Upper lobe of left lung (tissue), 6 donors: Measurements from ENCODE around the gene RGS7. TPM values are rescaled to one million over a fixed set of nuclear protein-coding genes. Genes with fewer than 3 reads are reported as not detected.

Source experiments
- ATAC-seq, 2 donors: fragments of 200-7000 bp; cut with Tn5 transposase; one replicate each; pipeline ENCODE4 v1.9.1; 2022; ENCODE audit warnings: mild to moderate bottlenecking in 2 of 2, moderate library complexity in 2 of 2; ENCODE audit not compliant: low FRiP score in 2 of 2
- DNase-seq, 2 donors: peaks; one replicate each; pipeline ENCODE4 v3.0.0-alpha.2; 2019 to 2020
- H3K27ac ChIP-seq, 4 donors: fragments of 200-600 bp; sonication (generic); one replicate each; pipeline ENCODE4 v1.5.1; 2016 to 2019
- H3K27me3 ChIP-seq, 4 donors: fragments of 200-600 bp; sonication (generic); one replicate each; pipeline ENCODE4 v1.5.1; 2017 to 2019
- H3K36me3 ChIP-seq, 4 donors: fragments of 200-600 bp; sonication (generic); one replicate each; pipeline ENCODE4 v1.5.1; 2016 to 2019
- H3K4me1 ChIP-seq, 4 donors: fragments of 200-600 bp; sonication (generic); one replicate each; pipeline ENCODE4 v1.5.1; 2018 to 2019
- H3K4me3 ChIP-seq, 4 donors: fragments of 200-600 bp; sonication (generic); one replicate each; pipeline ENCODE4 v1.5.1; 2017 to 2019; ENCODE audit warnings: mild to moderate bottlenecking in 2 of 4, moderate library complexity in 1 of 4
- H3K9me3 ChIP-seq, 4 donors: fragments of 200-600 bp; sonication (generic); one replicate each; pipeline ENCODE4 v1.5.1; 2018 to 2019
- CTCF ChIP-seq, 6 experiments: fragments of 450-650 bp in 4 of 6; fragments of 200-600 bp in 2 of 6; sonication (generic) in 2 of 6; IDR thresholded peaks; one replicate each; pipeline ENCODE4 v1.5.1; 2016 to 2019; ENCODE audit warnings: antibody characterized with exemption in 6 of 6
- EP300 ChIP-seq, 4 donors: sonication (generic); formaldehyde crosslinking; IDR thresholded peaks; one replicate each; pipeline ENCODE4 v1.5.1; 2017; ENCODE audit warnings: antibody characterized with exemption in 4 of 4, control low read depth in 2 of 4
- POLR2A ChIP-seq, 4 donors: fragments of 450-650 bp; IDR thresholded peaks; one replicate each; pipeline ENCODE4 v1.5.1; 2016 to 2017; ENCODE audit warnings: antibody characterized with exemption in 4 of 4, mild to moderate bottlenecking in 2 of 4
- POLR2AphosphoS5 ChIP-seq, 2 donors: sonication (generic); formaldehyde crosslinking; IDR thresholded peaks; one replicate each; pipeline ENCODE4 v1.5.1; 2017; ENCODE audit warnings: antibody characterized with exemption in 2 of 2
- WGBS, 2 donors: methylation state at CpG; one replicate each; pipeline ENCODE4 v1.1.5; 2017 to 2018; 5-methylcytosine and 5-hydroxymethylcytosine counted together
- total RNA-seq, 6 donors: library from RNA; depleted of rRNA in 4 of 6; stranded (reverse); fragments of >200 nt in 4 of 6; gene quantifications; one replicate each; pipeline versions ENCODE4 v1.1.0 to v1.2.1, GENCODE V29; 2016 to 2021
- donor health status: DM: no; HTN: no; CAD: no; lungs with moderate emphysema.
- donor health status: DM: no; HTN: yes; CAD: no; lungs with severe emphysema.

Gene RGS7
- total RNA-seq, 6 donors from 2014 or later: 0.15 TPM; not detected in 5

GRCh38 chr1:240927821-240928220, 429.2 kb downstream of the RGS7 start:
- ATAC-seq (no peak), DNase-seq (no peak)
- no peaks in the 10 kb centered on the region for H3K27me3 ChIP-seq
- WGBS, 2 donors: 53 to 58% methylated on average over 3 of the region's 3 CpGs
- H3K9me3 ChIP-seq: no peaks in the 10 kb centered on the region
- no peaks in the 10 kb centered on the region for H3K36me3 ChIP-seq
- H3K4me3 ChIP-seq: no peak overlapping the region
- no peaks in the 10 kb centered on the region for H3K4me1 ChIP-seq
- TF ChIP-seq CTCF (IDR thresholded peaks at IDR 0.05) (no peak), POLR2A (IDR thresholded peaks at IDR 0.05) (no peak), POLR2AphosphoS5 (IDR thresholded peaks at IDR 0.05) (no peak), EP300 (IDR thresholded peaks at IDR 0.05) (no peak)
- no peak overlapping the region for H3K27ac ChIP-seq

GRCh38 chr1:240925273-240925672, 431.7 kb downstream of the RGS7 start:
- Histone ChIP-seq H3K4me3 (no peak overlapping the region), H3K4me1 (no peaks in the 10 kb centered on the region), H3K36me3 (no peaks in the 10 kb centered on the region), H3K27ac (no peak overlapping the region), H3K27me3 (no peaks in the 10 kb centered on the region), H3K9me3 (no peaks in the 10 kb centered on the region)
- DNase-seq (no peak), ATAC-seq (no peak)
- TF ChIP-seq POLR2AphosphoS5 (IDR thresholded peaks at IDR 0.05) (no peak), EP300 (IDR thresholded peaks at IDR 0.05) (no peak), CTCF (IDR thresholded peaks at IDR 0.05) (no peak), POLR2A (IDR thresholded peaks at IDR 0.05) (no peak)
- 96 to 97% methylated on average over 4 of the region's 4 CpGs for WGBS, 2 donors

GRCh38 chr1:240917976-240918375, 439.0 kb downstream of the RGS7 start:
- ATAC-seq (no peak), DNase-seq (no peak)
- Histone ChIP-seq H3K36me3 (no peaks in the 10 kb centered on the region), H3K4me3 (no peak overlapping the region), H3K9me3 (no peaks in the 10 kb centered on the region), H3K27me3 (no peaks in the 10 kb centered on the region), H3K27ac (no peak overlapping the region), H3K4me1 (no peaks in the 10 kb centered on the region)
- TF ChIP-seq CTCF (IDR thresholded peaks at IDR 0.05) (no peak), POLR2AphosphoS5 (IDR thresholded peaks at IDR 0.05) (no peak), POLR2A (IDR thresholded peaks at IDR 0.05) (no peak), EP300 (IDR thresholded peaks at IDR 0.05) (no peak)
- WGBS, 2 donors: 79 to 87% methylated on average over 1 of the region's 1 CpG

GRCh38 chr1:240914506-240914905, 442.5 kb downstream of the RGS7 start:
- TF ChIP-seq EP300 (IDR thresholded peaks at IDR 0.05) (no peak), POLR2A (IDR thresholded peaks at IDR 0.05) (no peak), POLR2AphosphoS5 (IDR thresholded peaks at IDR 0.05) (no peak), CTCF (IDR thresholded peaks at IDR 0.05) (no peak)
- Histone ChIP-seq H3K27me3 (no peaks in the 10 kb centered on the region), H3K36me3 (no peaks in the 10 kb centered on the region), H3K27ac (no peak overlapping the region), H3K4me1 (no peaks in the 10 kb centered on the region), H3K9me3 (no peaks in the 10 kb centered on the region), H3K4me3 (no peak overlapping the region)
- DNase-seq (no peak), ATAC-seq (no peak)
- WGBS, 2 donors: 36 to 50% methylated on average over 1 of the region's 1 CpG

- 70 to 76% methylated on average over 4 of the region's 4 CpGs for WGBS, 2 donors
- H3K4me3 ChIP-seq: no peak overlapping the region
- ATAC-seq (no peak), DNase-seq (no peak)
- H3K36me3 ChIP-seq: no peaks in the 10 kb centered on the region
- TF ChIP-seq EP300 (IDR thresholded peaks at IDR 0.05): no peak
- H3K27me3 ChIP-seq: no peaks in the 10 kb centered on the region
- H3K4me1 ChIP-seq: no peaks in the 10 kb centered on the region
- no peaks in the 10 kb centered on the region for H3K9me3 ChIP-seq
- no peak overlapping the region for H3K27ac ChIP-seq
These were observed 444.2 kb downstream of the RGS7 start for GRCh38 chr1:240912821-240913220.
